ENCODE data around the gene DDX3X. TPM values are rescaled to one million over a fixed set of nuclear protein-coding genes. Genes with fewer than 3 reads are reported as not detected.
"Not testable (repeated sequence)": the region's sequence is repeated elsewhere in the genome, so short reads cannot be mapped to it uniquely, and the experiment has no call there.

DDX3X gene
- polyA plus RNA-seq, 1 donor from 2014 or later, result 157 TPM

DNA sequence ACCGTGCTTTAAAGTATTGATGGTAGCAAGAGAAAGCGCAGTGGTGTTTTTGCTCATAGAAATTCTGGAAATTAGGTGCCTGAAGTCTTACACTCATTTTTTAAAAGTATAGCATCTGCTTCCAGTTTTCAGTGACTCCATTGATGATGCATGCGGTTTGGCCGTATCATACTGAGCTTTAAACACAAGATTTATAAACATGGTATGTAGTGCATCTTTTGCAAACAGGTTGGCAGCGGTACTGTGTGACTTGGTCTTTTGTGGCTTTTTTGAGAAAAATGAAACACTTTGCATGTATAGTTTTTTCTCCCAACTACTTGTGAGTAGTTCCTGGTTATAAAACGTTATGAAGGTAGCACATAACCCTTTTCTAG, 2.0 kb downstream of the DDX3X start:
- H3K9me3 Mint-ChIP-seq, result no peaks in the 10 kb centered on the region
- peak overlapping the region; percentile 100 for H3K27ac Mint-ChIP-seq
- H3K4me1 Mint-ChIP-seq, result peaks cover 53 to 71% (median 53%) of the 10 kb centered on the region in 3 donors
- H3K36me3 Mint-ChIP-seq, result peaks cover 8% of the 10 kb centered on the region
- peak overlapping the region; percentile 97 to 99 (median 99) for H3K4me3 Mint-ChIP-seq
- H3K27me3 Mint-ChIP-seq, result no peaks in the 10 kb centered on the region

DNA sequence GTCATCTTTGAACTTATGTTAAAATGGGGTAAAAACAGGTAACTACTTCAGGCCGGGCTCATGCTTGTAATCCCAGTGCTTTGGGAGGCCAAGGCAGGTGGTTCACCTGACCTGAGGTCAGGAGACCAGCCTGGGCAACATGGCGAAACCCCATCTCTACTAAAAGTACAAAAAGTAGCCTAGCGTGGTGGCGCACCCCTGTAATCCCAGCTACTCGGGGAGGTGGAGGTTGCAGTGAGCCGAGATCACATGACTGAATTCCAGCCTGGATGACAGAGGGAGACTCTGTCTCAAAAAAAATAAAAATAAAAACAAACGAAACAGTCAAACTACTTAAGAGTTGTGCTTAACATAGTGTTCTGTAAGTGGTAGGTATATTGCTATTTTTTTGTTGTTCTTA, 2.5 kb downstream of the DDX3X start:
- Mint-ChIP-seq H3K4me1 (peaks cover 49 to 71% (median 51%) of the 10 kb centered on the region in 3 donors), H3K4me3 (peak overlapping the region; percentile 97 to 99 (median 99)), H3K27me3 (no peaks in the 10 kb centered on the region), H3K9me3 (no peaks in the 10 kb centered on the region), H3K27ac (peak overlapping the region; percentile 100), H3K36me3 (peaks cover 8% of the 10 kb centered on the region)

DNA sequence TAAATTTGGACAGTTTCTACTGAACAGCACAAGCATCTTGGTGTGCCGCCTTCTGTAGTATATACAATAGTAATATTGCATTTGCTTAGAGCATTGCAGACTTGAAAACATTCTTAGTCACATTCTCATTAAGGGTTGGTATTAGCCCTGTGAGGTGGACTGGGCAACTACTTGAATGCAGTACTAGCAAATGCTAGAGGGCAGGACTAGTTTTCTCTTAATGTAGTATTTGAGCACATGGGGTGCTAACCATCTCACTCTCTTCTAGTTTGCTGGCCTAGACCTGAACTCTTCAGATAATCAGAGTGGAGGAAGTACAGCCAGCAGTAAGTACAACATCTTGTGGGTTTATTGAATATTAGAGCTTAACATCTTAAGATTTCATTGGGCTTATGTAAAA, 3.2 kb downstream of the DDX3X start:
- no peaks in the 10 kb centered on the region for H3K9me3 Mint-ChIP-seq
- H3K27ac Mint-ChIP-seq, result peak overlapping the region; percentile 78 to 100 (median 100)
- peaks cover 8% of the 10 kb centered on the region for H3K36me3 Mint-ChIP-seq
- H3K27me3 Mint-ChIP-seq, result no peaks in the 10 kb centered on the region
- H3K4me1 Mint-ChIP-seq, result peaks cover 45 to 69% (median 46%) of the 10 kb centered on the region in 3 donors
- H3K4me3 Mint-ChIP-seq, result peak overlapping the region; percentile 97 to 99 (median 99)

DNA sequence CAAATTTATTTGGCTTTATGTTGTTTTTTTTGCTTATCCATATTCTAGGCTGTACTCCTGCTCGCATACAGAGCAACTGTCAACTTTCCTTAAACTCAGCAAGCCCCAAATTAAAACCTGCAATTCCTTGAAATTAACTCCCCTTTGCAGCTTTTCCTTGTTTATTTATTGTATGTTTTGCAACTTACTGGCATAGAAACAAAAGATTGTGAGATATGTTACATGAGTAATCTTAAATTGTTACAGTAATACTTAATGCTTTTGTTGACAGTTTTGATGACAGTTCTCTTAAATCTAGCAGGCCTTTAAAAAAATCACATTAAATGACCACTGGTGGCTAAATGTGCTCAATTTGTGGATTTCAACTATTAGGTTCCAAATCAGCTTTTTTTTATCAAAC, 4.5 kb downstream of the DDX3X start:
- peaks cover 10% of the 10 kb centered on the region for H3K36me3 Mint-ChIP-seq
- peak overlapping the region; percentile 26 to 100 (median 33) for H3K27ac Mint-ChIP-seq
- H3K9me3 Mint-ChIP-seq, result no peaks in the 10 kb centered on the region
- peak overlapping the region in 3 of 4 donors; percentile 18 to 99 (median 99) for H3K4me3 Mint-ChIP-seq
- H3K4me1 Mint-ChIP-seq, result peaks cover 41 to 62% (median 42%) of the 10 kb centered on the region in 3 donors
- H3K27me3 Mint-ChIP-seq, result no peaks in the 10 kb centered on the region

DNA sequence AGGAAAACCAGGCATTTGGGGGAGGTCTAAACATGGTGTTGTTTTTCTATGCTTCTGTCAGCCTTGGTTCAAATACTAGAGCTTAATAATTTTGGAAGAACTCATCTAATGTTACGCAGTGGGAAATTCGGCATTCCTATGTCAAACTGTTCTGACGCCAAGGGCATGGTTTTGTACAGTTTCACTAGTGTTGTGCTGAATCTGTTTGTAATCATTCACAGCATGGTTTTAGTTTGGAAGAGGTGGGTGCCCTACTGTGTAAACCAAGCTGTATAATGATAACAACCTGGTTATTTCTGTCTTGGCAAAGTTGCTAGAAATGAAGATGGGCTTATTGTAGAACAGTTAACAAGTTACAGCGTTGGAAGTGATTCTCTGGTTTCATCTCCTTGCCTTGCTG, 5.2 kb downstream of the DDX3X start:
- H3K27me3 Mint-ChIP-seq, result no peaks in the 10 kb centered on the region
- no peaks in the 10 kb centered on the region for H3K9me3 Mint-ChIP-seq
- H3K4me1 Mint-ChIP-seq, result peaks cover 42 to 56% (median 43%) of the 10 kb centered on the region in 3 donors
- H3K27ac Mint-ChIP-seq, result peak overlapping the region in 1 of 3 donors; percentile 100
- H3K36me3 Mint-ChIP-seq, result peaks cover 7% of the 10 kb centered on the region
- peak overlapping the region in 2 of 4 donors; percentile 81 to 99 for H3K4me3 Mint-ChIP-seq

DNA sequence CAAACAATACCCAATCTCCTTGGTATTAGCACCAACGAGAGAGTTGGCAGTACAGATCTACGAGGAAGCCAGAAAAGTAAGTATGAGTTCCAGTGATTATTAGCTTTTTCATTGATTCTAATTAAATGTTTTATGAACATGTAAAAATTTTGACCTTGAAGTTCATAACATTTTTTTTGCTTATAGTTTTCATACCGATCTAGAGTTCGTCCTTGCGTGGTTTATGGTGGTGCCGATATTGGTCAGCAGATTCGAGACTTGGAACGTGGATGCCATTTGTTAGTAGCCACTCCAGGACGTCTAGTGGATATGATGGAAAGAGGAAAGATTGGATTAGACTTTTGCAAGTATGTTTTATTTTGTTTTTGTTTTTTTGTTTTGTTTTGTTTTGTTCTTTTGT, 10.1 kb downstream of the DDX3X start:
- Mint-ChIP-seq H3K9me3 (no peaks in the 10 kb centered on the region), H3K27me3 (no peaks in the 10 kb centered on the region), H3K36me3 (peaks cover 7% of the 10 kb centered on the region), H3K4me3 (no peak overlapping the region), H3K27ac (peak overlapping the region in 2 of 3 donors; percentile 64 to 81), H3K4me1 (peaks cover 12 to 21% (median 18%) of the 10 kb centered on the region in 3 donors)

DNA sequence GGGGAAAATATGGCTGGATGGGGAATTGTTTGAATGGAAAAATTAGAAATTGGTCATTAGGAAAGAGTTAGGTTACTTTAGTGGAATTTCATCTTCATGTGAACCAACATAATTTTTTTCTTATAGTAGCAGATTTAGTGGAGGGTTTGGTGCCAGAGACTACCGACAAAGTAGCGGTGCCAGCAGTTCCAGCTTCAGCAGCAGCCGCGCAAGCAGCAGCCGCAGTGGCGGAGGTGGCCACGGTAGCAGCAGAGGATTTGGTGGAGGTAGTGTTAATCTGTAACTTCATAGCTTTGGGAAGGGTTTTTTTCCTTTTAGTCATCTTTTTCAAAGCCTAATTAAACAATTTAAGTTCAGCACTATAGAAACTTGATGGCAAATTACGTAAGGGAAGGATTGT, 13.2 kb downstream of the DDX3X start:
- peaks cover 7% of the 10 kb centered on the region for H3K36me3 Mint-ChIP-seq

DNA sequence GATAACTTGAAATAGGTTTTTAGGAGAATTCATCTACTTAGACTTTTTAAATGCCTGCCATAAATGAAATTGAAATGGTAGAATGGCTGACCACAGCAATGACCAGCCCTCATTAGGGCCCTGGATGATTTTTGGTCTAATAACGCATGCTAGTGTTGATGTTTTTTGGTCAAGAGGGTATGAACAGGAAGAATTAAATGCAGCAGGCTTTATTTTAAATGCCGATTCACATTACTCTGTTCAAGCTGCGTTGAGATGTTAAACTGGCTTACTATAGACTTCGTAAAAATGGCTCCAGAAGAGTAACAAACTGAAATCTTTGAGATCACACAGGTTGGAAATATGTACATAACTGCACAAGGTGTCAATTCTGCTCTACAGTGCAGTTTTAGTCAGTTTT, 14.6 kb downstream of the DDX3X start:
- H3K27ac Mint-ChIP-seq, result peak overlapping the region; percentile 17 to 80 (median 17)
- no peaks in the 10 kb centered on the region for H3K27me3 Mint-ChIP-seq
- H3K36me3 Mint-ChIP-seq, result peaks cover 5% of the 10 kb centered on the region
- peaks cover 15 to 22% (median 18%) of the 10 kb centered on the region in 3 donors for H3K4me1 Mint-ChIP-seq
- H3K9me3 Mint-ChIP-seq, result no peaks in the 10 kb centered on the region
- peak overlapping the region in 1 of 4 donors; percentile 16 for H3K4me3 Mint-ChIP-seq

More for the DNA sequence above, 13.2 kb downstream of the DDX3X start:
- H3K4me1 Mint-ChIP-seq, result peaks cover 11 to 15% (median 14%) of the 10 kb centered on the region in 3 donors
- H3K27ac Mint-ChIP-seq, result peak overlapping the region; percentile 17 to 92 (median 74)
- peak overlapping the region in 1 of 4 donors; percentile 62 for H3K4me3 Mint-ChIP-seq
- no peaks in the 10 kb centered on the region for H3K27me3 Mint-ChIP-seq
- no peaks in the 10 kb centered on the region for H3K9me3 Mint-ChIP-seq

DNA sequence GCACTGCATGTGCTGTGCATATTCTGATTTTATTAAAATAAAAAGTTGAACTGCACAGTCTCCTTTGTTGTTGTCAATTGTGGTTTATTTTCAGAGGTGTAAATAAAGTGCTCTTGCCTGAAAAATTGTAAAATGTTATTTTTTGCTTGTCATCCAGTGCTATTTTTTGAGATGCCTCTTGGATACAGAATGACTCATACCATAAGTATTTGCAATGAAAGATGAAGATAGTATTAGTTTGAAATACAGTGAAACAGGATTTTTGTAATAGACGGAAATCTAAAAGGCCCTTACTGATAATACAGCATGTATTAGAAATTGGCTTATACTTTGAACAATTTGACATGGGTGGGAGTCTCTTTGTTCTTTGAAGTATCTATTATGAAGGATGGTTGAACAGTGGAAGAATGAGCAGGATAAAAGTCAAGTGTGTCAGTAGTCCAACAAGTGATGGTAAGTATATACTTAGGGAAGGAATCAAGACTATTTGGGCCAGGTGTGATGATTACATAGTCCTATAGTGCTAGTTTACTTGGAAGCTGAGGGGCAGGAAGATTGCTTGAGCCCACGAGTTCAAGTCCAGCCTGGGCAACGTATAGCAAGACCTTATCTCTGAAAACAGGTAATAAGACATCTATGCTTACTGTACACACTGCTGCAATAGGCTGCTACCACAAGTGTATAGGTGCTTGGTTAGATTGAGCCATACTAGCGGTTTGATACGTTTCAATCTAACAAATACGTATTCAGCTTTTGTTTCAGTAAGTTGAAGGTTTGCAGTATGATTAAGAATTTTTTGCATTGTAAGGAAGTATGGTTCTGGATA, 16.4 kb downstream of the DDX3X start:
- Mint-ChIP-seq H3K27me3 (no peaks in the 10 kb centered on the region), H3K4me3 (peak overlapping the region in 1 of 4 donors; percentile 4)

DNA sequence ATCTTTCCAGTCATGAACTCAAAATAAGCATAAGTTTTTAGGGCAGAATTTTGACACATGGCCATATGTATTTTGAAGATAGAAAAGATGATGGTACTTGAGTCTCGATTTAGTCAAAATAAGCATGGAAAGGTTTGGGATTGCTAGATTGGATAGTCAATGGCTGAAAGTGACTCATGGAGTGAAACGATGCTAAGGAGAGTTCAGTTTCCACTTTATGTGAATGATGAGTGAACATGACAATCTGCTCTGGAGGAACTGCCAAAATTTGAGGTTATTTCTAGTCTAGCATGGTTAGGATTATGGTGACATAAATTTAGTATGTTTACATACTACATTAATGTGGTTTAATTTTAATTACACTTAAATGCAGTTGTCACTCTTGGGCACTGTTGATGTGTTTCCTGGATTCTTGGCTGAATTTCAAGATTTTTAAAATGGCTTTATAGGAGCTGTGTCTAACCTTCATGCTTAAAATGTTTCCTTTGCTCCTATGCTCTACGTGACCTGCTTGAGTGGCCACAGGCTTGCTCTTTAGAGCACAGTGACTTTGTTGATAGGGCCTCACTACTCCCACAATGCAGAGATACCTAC, 17.1 kb downstream of the DDX3X start:
- peak overlapping the region in 1 of 4 donors; percentile 13 for H3K4me3 Mint-ChIP-seq
- no peaks in the 10 kb centered on the region for H3K9me3 Mint-ChIP-seq
- H3K4me1 Mint-ChIP-seq, result peaks cover 15 to 26% (median 20%) of the 10 kb centered on the region in 3 donors
- no peaks in the 10 kb centered on the region for H3K27me3 Mint-ChIP-seq
- peaks cover 4% of the 10 kb centered on the region for H3K36me3 Mint-ChIP-seq
- H3K27ac Mint-ChIP-seq, result peak overlapping the region; percentile 17 to 28 (median 17)

More for the DNA sequence above, 16.4 kb downstream of the DDX3X start:
- H3K4me1 Mint-ChIP-seq, result peaks cover 15 to 26% (median 18%) of the 10 kb centered on the region in 3 donors
- no peaks in the 10 kb centered on the region for H3K9me3 Mint-ChIP-seq
- H3K27ac Mint-ChIP-seq, result peak overlapping the region; percentile 17 to 28 (median 17)
- peaks cover 4% of the 10 kb centered on the region for H3K36me3 Mint-ChIP-seq

DNA sequence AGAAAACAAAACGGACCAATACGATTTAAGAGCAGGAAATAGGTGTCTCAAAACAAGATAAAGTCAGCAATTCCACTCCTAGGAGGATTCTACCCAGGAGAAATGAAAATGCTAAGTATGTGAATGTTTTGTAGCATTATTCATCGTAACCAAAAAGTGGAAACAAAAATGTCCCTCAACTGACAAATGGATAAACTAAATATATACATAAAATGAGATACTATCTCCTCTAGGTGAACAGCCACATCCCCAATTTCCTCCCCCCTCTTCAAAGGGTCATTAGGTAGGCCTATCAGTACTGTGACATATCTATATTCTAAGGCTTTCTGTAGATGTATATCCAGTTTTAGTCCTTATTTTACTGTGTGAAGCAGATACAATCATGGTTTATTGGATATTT, 18.0 kb downstream of the DDX3X start:
- peaks cover 15 to 24% (median 20%) of the 10 kb centered on the region in 3 donors for H3K4me1 Mint-ChIP-seq
- no peaks in the 10 kb centered on the region for H3K9me3 Mint-ChIP-seq
- H3K27ac Mint-ChIP-seq, result peak overlapping the region; percentile 17 to 49 (median 17)
- peak overlapping the region in 1 of 4 donors; percentile 0 for H3K4me3 Mint-ChIP-seq
- H3K36me3 Mint-ChIP-seq, result peaks cover 1% of the 10 kb centered on the region
- H3K27me3 Mint-ChIP-seq, result no peaks in the 10 kb centered on the region

DNA sequence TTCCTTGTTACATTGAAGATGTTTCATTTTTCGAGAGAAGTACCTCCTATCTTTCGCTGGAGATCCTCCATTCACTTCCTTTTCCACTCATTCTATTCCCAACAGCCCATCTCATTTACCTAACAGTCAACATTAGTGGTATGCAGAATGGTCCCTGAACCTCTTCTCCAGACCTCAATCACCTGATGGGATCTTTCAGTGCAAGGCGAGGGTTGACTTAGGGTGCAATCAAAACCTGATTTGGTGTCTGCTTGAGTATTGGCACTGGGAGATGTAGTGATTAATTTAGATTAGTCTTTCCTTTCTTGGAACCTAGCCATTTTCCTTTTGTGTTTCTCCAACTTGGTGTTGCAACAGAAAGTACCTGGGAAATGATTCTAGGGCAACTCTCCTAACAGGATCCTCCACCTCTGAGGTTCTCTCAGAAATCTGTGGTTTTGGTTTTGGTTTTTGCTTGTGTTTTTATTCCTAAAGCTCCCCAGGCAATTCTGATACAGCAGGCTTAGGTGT, 18.4 kb downstream of the DDX3X start:
- peak overlapping the region in 1 of 4 donors; percentile 9 for H3K4me3 Mint-ChIP-seq
- no peaks in the 10 kb centered on the region for H3K9me3 Mint-ChIP-seq
- no peaks in the 10 kb centered on the region for H3K36me3 Mint-ChIP-seq
- no peaks in the 10 kb centered on the region for H3K27me3 Mint-ChIP-seq
- H3K4me1 Mint-ChIP-seq, result peaks cover 15 to 24% (median 19%) of the 10 kb centered on the region in 3 donors
- peak overlapping the region in 2 of 3 donors; percentile 17 for H3K27ac Mint-ChIP-seq

DNA sequence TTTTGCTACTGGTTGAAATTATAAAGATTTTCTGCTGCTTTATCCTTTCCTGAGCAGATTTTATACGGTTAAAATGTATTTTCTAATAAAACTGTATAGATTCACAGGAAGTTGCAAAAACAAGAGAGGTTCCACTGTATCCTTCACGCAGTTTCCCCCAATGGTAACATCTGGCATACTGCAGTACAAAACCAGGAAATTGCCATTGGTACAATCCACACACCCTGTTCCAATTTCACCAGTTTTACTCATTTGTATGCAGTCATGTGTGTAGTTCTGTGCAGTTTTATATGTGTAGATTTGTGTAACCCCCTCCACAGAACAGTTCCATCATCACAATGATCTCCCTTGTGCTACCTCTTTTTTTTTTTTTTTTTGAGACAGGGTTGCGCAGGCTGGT, 20.0 kb downstream of the DDX3X start:
- no peak overlapping the region for H3K4me3 Mint-ChIP-seq
- no peaks in the 10 kb centered on the region for H3K27me3 Mint-ChIP-seq
- no peaks in the 10 kb centered on the region for H3K36me3 Mint-ChIP-seq
- H3K27ac Mint-ChIP-seq, result peak overlapping the region; percentile 33 to 92 (median 71)
- peaks cover 15 to 24% (median 17%) of the 10 kb centered on the region in 3 donors for H3K4me1 Mint-ChIP-seq
- H3K9me3 Mint-ChIP-seq, result no peaks in the 10 kb centered on the region

DNA sequence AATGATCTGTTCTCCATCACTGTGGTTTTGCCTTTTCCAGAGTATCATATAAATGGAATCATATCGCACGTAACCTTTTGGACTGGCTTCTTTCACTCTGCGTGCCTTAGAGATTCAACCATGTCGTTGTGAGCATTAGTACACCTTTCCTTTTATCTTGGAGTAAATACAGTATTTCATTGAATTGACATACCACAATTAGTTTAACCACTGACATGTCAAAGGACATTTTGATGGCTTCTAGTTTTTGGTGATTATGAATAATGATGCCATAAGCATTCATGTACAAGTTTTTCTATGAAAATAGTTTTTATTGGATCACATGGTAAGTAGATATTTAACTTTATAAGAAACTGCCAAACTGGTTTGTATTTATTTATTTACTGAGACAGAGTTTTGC, 35.2 kb downstream of the DDX3X start:
- Mint-ChIP-seq H3K9me3 (peaks cover 0 to 2% (median 0%) of the 10 kb centered on the region in 3 donors), H3K36me3 (peaks cover 3% of the 10 kb centered on the region), H3K4me3 (no peak overlapping the region), H3K27me3 (no peaks in the 10 kb centered on the region), H3K27ac (peak overlapping the region in 1 of 3 donors; percentile 41), H3K4me1 (no peaks in the 10 kb centered on the region)

DNA sequence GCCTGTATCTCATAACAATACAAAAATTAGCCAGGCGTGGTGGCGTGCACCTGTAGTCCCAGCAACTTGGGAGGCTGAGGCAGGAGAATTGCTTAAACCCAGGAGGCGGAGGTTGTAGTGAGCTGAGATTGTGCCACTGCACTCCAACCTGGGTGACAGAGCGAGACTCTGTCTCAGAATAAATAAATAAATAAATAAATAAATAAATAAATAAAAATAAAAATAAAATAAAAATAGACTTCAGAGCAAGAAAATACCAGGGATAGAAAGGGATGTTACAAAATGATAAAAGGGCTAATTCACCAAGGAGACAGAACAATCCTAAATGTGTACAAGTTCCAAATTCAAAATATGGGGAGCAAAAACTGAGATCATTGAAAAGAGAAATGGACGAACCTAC, 37.6 kb downstream of the DDX3X start:
- not testable (repeated sequence) for H3K4me3 Mint-ChIP-seq, H3K36me3 Mint-ChIP-seq, H3K4me1 Mint-ChIP-seq, H3K9me3 Mint-ChIP-seq, H3K27me3 Mint-ChIP-seq
- peak overlapping the region in 1 of 3 donors; percentile 36 for H3K27ac Mint-ChIP-seq
